Mucosa of stomach (tissue), 1 donor: ENCODE data around the gene NCAPD2.
"Not testable (repeated sequence)": the region's sequence is repeated elsewhere in the genome, so short reads cannot be mapped to it uniquely, and the experiment has no call there.

Experiments used
- H3K27me3 ChIP-seq: one replicate; pipeline ENCODE4 v1.7.0; 2013; ENCODE audit warnings: mild to moderate bottlenecking, low read length; ENCODE audit not compliant: control insufficient read depth, insufficient read depth
- H3K36me3 ChIP-seq: one replicate; pipeline ENCODE4 v1.7.0; 2013; ENCODE audit warnings: low read length; ENCODE audit not compliant: control insufficient read depth, insufficient read depth
- H3K4me1 ChIP-seq: one replicate; pipeline ENCODE4 v1.7.0; 2013; ENCODE audit warnings: mild to moderate bottlenecking, low read length; ENCODE audit not compliant: control insufficient read depth, insufficient read depth
- H3K4me3 ChIP-seq: one replicate; pipeline ENCODE4 v1.7.0; 2013; ENCODE audit warnings: low read length
- H3K9ac ChIP-seq: one replicate; pipeline ENCODE4 v1.7.0; 2013; ENCODE audit warnings: mild to moderate bottlenecking, low read length, moderate library complexity
- H3K9me3 ChIP-seq: one replicate; pipeline ENCODE4 v1.7.0; 2013; ENCODE audit warnings: mild to moderate bottlenecking, low read length, moderate library complexity; ENCODE audit not compliant: control insufficient read depth
- donor health status: Pancreatic carcinoma.

Gene NCAPD2

DNA sequence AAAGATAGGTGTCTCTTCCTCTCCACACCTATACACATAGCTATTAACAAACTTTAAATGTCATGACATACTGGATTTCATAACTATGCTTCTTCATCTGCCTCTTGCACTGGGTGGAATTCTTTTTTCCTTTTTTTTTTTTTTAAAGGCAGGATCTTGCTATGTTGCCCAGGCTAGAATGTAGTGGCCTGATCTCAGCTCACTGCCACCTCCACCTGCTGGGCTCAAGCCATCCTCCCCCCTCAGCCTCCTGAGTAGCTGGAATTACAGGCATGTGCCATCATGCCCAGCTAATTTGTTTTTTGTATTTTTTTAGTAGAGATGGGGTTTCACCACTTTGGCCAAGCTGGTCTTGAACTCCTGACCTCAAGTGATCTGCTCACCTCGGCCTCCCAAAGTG lies 5.7 kb upstream of the NCAPD2 start:
- H3K4me3 ChIP-seq, result no peak overlapping the region
- H3K36me3 ChIP-seq, result no peaks in the 10 kb centered on the region
- H3K4me1 ChIP-seq, result peaks cover 8% of the 10 kb centered on the region
- no peaks in the 10 kb centered on the region for H3K9me3 ChIP-seq
- no peak overlapping the region for H3K9ac ChIP-seq
- H3K27me3 ChIP-seq, result no peaks in the 10 kb centered on the region

DNA sequence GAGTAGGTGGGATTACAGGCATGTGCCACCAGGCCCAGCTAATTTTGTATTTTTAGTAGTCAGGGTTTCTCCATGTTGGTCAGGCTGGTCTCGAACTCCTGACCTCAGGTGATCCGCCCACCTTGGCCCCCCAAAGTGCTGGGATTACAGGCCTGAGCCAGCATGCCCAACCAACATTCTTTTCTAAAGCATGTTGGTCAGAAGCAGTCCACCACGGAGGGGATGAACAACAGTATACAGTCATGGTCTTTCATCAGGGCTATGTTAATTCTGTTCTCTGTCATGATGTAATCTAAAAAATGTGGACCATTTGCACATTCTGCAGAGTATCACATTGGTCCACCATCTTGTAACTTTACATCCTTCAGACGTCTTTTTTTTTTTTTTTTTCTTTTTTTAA lies 4.5 kb upstream of the NCAPD2 start:
- Histone ChIP-seq H3K27me3 (no peaks in the 10 kb centered on the region), H3K9me3 (no peaks in the 10 kb centered on the region), H3K9ac (no peak overlapping the region), H3K4me3 (no peak overlapping the region), H3K4me1 (peaks cover 8% of the 10 kb centered on the region), H3K36me3 (no peaks in the 10 kb centered on the region)

GRCh38 chr12:6490673-6491072 lies 3.2 kb upstream of the NCAPD2 start:
- not testable (repeated sequence) for H3K9me3 ChIP-seq, H3K36me3 ChIP-seq, H3K4me3 ChIP-seq, H3K27me3 ChIP-seq, H3K9ac ChIP-seq
- peaks cover 14% of the 10 kb centered on the region for H3K4me1 ChIP-seq

DNA sequence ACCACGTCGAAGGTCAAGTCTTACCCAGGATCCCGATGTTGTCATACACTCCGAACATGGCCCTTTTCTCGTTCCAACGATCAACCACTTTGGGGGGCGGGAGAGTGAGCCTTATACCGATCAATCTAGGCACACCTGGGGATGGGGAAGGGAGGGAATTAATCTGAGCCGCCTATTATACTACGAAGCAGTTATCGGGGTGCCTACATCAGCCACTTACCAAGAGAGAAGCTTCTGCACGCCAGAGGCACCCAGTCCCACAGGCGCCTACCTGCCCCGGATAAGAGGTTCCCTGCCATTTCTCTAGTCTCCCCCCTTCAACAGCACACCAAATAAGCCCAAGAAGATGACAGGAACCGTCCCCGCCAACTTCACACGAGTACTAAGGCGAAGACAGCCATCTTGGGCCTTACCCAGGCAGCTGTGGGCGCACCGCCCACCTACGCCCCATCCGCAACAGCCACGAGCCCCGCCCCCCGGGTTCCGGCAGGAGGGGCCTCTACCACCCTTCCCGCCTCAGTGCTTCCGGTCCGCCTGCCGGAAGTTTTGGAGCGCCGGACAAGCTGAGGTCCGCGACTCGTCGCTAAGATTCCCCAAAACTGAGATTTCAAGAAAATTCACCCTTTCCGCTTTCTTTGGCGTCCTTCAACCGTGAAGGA lies 935 bp upstream of the NCAPD2 start, which contains the start of gene MRPL51:
Gene MRPL51, minus strand, starts transcription at position 425 of the 659 bp plus-strand sequence. Its CDS starts 126 bp downstream, at position 299.
- Histone ChIP-seq H3K36me3 (no peaks in the 10 kb centered on the region), H3K27me3 (no peaks in the 10 kb centered on the region), H3K4me1 (peaks cover 14% of the 10 kb centered on the region)

GRCh38 chr12:6494258-6494743 lies 399 bp downstream of the NCAPD2 start:
- Histone ChIP-seq H3K4me3 (peak overlapping the region; percentile 99), H3K9ac (peak overlapping the region; percentile 98), H3K9me3 (no peaks in the 10 kb centered on the region), H3K36me3 (no peaks in the 10 kb centered on the region), H3K27me3 (no peaks in the 10 kb centered on the region), H3K4me1 (peaks cover 14% of the 10 kb centered on the region)

More for the DNA sequence above, 935 bp upstream of the NCAPD2 start, which contains the start of gene MRPL51:
- H3K9ac ChIP-seq, result peak within 1 kb of the TSS; percentile 98
- H3K4me3 ChIP-seq, result peak within 1 kb of the TSS; percentile 99
- H3K9me3 ChIP-seq, result no peaks in the 10 kb centered on the region

- no peak overlapping the region for H3K4me3 ChIP-seq
- no peaks in the 10 kb centered on the region for H3K36me3 ChIP-seq
- no peaks in the 10 kb centered on the region for H3K27me3 ChIP-seq
- no peaks in the 10 kb centered on the region for H3K9me3 ChIP-seq
- no peak overlapping the region for H3K9ac ChIP-seq
- H3K4me1 ChIP-seq, result peaks cover 14% of the 10 kb centered on the region
Measured at GRCh38 chr12:6494968-6495367, 1.1 kb downstream of the NCAPD2 start.

DNA sequence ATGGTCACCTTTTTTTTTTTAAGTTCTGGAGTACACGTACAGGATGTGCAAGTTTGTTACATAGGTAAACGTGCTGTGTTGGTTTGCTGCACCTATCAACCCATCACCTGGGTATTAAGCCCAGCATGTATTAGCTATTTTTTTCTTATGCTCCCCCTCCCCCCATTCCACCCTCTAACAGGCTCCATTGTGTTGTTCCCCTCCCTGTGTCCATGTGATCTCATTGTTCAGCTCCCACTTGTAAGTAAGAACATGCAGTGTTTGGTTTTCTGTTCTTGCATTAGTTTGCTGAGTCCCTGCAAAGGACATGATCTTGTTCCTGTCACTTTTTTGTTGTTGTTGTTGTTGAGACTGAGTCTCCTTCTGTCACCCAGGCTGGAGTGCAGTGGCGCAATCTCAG lies 3.4 kb downstream of the NCAPD2 start:
- not testable (repeated sequence) for H3K9me3 ChIP-seq, H3K9ac ChIP-seq, H3K36me3 ChIP-seq, H3K27me3 ChIP-seq, H3K4me3 ChIP-seq
- peaks cover 11% of the 10 kb centered on the region for H3K4me1 ChIP-seq

DNA sequence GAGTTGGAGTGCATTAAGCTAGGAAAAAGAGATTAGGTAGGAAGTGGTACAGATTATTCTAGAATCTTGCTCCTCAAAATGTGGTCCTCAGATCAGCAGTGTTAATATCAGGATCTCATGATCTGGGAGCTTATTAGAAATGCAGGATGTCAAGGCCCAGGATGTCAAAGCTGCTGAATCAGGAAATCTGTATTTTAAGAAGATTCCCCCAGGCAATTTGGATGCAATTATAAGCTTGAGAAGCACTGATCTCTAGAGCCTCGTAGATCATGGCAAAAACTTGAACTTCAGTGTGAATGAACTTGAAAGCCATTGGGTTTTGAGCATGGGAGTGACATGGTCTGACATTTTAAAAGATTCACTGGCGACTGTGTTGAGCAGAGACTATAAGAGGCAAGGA lies 6.6 kb downstream of the NCAPD2 start:
- no peaks in the 10 kb centered on the region for H3K36me3 ChIP-seq
- H3K4me1 ChIP-seq, result no peaks in the 10 kb centered on the region
- no peak overlapping the region for H3K9ac ChIP-seq
- no peaks in the 10 kb centered on the region for H3K9me3 ChIP-seq
- no peak overlapping the region for H3K4me3 ChIP-seq
- no peaks in the 10 kb centered on the region for H3K27me3 ChIP-seq

DNA sequence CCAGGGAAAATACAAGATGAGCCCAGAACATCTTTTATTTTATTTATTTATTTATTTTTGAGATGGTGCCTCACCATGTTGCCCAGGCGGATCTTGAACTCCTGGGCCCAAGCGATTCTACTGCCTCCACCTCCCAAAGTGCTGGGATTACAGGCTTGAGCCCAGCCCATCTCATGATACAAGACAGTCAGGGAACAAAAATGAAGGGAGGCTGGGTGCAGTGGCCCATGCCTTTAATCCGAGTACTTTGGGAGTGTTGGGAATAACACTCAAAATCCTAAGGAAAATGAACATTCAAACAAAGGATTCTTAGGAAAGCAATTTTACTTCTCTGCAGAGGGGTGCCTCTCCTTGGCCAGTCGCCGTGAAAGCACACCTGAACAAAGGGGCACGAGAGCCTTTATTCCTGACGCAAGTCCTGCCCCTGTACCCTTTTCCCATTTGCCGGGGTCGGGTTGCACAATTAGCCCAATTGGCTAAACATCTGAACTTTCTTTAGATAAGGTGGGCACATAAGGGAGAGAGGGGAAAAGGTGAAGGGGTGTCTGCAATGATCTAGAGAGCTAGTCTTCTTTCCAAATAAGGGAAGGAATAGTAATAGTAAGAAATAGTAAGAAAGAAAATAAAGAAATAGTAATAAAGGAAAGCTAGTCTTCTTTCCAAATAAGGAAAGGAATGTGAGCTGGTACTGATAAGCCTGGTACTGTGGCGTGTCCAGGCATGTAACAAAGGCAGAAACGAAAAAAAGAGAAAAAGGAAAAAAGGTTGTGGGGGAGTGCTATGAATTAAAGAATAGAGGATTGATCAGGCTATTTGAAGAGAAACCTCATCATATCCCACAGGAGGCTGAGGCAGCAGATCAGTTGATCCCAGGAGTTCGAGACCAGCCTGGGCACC lies 13.4 kb downstream of the NCAPD2 start:
- Histone ChIP-seq H3K9ac (no peak overlapping the region), H3K4me1 (no peaks in the 10 kb centered on the region), H3K36me3 (no peaks in the 10 kb centered on the region), H3K4me3 (no peak overlapping the region), H3K9me3 (no peaks in the 10 kb centered on the region), H3K27me3 (no peaks in the 10 kb centered on the region)

DNA sequence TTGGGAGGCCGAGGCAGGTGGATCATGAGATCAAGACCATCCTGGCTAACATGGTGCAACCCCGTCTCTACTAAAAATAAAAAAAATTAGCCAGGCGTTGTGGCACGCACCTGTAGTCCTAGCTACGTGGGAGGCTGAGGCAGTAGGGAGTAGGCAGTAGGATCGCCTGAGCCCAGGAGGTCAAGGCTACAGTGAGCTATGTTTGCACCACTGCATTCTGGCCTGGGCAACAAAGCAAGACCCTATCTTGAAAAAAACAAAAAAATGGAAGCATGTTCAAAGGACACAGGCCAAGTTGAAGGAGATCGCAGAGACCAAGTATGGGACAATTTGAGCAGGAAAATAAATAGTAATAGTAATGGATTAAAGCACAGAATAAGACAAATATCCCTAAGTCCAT lies 14.2 kb downstream of the NCAPD2 start:
- H3K4me3 ChIP-seq, result no peak overlapping the region
- H3K27me3 ChIP-seq, result no peaks in the 10 kb centered on the region
- H3K9me3 ChIP-seq, result no peaks in the 10 kb centered on the region
- no peak overlapping the region for H3K9ac ChIP-seq
- H3K36me3 ChIP-seq, result no peaks in the 10 kb centered on the region
- H3K4me1 ChIP-seq, result no peaks in the 10 kb centered on the region

GRCh38 chr12:6520186-6520585 lies 26.3 kb downstream of the NCAPD2 start:
- Histone ChIP-seq H3K4me1 (no peaks in the 10 kb centered on the region), H3K9ac (no peak overlapping the region), H3K36me3 (peaks cover 16% of the 10 kb centered on the region), H3K4me3 (no peak overlapping the region), H3K9me3 (no peaks in the 10 kb centered on the region), H3K27me3 (no peaks in the 10 kb centered on the region)

DNA sequence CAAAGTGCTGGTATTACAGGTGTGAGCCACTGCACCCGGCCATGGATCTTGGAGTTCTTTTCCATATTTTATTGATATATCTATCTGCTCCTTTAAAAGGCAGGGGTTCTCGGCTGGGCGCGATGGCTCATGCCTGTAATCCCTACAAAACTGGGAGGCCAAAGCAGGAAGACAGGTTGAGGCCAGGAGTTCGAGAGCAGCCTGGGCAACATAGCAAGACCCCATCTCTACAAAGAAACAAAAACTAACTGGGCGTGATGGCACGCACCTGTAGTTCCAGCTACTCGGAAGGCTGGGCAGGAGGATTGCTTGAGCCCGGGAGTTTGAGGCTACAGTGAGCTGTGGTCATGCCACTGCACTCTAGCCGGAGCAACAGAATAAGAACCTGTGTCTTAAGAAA lies 28.3 kb downstream of the NCAPD2 start:
- peaks cover 11% of the 10 kb centered on the region for H3K36me3 ChIP-seq
- no peaks in the 10 kb centered on the region for H3K4me1 ChIP-seq
- H3K9me3 ChIP-seq, result no peaks in the 10 kb centered on the region
- H3K4me3 ChIP-seq, result no peak overlapping the region
- no peaks in the 10 kb centered on the region for H3K27me3 ChIP-seq
- H3K9ac ChIP-seq, result no peak overlapping the region
